ENCODE results near the gene DDX24.

The DDX24 gene, protein sequence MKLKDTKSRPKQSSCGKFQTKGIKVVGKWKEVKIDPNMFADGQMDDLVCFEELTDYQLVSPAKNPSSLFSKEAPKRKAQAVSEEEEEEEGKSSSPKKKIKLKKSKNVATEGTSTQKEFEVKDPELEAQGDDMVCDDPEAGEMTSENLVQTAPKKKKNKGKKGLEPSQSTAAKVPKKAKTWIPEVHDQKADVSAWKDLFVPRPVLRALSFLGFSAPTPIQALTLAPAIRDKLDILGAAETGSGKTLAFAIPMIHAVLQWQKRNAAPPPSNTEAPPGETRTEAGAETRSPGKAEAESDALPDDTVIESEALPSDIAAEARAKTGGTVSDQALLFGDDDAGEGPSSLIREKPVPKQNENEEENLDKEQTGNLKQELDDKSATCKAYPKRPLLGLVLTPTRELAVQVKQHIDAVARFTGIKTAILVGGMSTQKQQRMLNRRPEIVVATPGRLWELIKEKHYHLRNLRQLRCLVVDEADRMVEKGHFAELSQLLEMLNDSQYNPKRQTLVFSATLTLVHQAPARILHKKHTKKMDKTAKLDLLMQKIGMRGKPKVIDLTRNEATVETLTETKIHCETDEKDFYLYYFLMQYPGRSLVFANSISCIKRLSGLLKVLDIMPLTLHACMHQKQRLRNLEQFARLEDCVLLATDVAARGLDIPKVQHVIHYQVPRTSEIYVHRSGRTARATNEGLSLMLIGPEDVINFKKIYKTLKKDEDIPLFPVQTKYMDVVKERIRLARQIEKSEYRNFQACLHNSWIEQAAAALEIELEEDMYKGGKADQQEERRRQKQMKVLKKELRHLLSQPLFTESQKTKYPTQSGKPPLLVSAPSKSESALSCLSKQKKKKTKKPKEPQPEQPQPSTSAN

DNA sequence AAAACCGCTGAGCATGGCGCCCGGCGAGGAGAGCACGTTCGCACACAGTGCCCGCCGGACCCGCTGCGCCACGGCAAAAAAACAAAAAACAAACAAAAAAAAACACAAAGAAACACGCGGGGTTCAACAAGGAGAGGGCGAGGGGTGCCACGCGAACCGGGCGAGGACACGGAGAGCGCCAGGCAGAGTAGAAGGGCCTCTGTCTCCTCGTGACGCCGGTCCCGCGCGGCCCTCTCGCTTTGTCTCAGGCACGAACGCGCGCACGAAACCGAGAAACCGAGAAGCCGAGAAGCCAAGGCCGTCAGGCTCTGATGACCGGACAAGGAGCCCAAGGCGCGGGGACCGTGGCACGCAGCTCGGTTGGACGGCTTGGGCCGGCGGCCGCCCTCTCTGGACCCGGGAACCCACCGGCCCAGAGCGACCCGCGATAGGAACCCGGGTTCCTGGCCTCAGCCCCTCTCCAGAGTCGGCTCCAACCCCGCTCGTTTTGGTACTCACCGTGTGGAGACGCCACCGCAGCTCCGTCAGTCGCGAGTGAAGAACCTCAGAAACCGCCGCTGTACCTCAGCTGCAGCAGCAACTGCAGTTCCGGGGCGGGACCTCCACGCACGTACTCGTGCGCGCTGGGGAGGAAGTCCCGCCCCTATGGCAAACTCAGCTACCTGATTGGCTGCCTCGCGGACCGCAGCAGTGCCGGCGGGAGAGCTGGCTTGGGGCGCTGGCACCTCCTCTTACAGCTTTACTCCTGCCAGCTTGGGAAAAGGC is at the start of gene DDX24, which contains the start of gene IFI27L1:
Gene DDX24 (minus strand): TSS at position 582 of the 765 bp plus-strand sequence. CDS start 1,460 bp downstream, outside the sequence.
Gene IFI27L1 (plus strand): TSS at position 690 of the 765 bp plus-strand sequence. CDS start 15,628 bp downstream, outside the sequence.
- DNase-seq = peak; percentile 98

DNA sequence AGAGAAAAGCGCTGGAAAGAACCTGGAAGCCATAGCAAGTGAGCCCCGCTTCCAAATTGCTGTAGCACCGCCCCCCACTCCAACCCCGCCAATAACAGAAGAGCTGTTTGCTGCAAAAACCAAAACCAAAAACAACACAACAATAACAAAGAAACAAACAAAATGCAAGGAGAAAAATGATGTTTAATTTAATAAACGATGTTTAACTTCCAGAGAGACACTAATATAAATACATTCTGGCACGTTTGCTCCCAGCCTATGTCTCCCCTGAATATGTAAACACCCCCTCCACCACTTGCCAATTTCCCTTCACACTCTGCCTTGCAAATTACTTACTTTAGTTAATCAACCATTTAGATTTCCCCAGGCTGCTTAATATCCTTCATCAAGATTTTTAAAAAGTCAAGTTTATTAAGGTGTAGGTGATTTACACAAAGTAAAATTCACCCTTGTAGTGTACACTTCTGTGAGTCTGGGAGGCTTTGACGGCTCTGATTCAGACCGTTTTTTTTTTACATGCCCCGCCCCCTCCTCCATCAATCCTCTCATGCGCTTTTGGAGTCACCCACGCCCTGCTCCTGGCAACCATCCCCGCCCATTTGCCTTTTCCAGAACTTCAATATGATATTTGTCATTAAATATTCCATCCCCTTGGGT is 48.9 kb upstream of the DDX24 start:
- peak; percentile 37 for DNase-seq

DNA sequence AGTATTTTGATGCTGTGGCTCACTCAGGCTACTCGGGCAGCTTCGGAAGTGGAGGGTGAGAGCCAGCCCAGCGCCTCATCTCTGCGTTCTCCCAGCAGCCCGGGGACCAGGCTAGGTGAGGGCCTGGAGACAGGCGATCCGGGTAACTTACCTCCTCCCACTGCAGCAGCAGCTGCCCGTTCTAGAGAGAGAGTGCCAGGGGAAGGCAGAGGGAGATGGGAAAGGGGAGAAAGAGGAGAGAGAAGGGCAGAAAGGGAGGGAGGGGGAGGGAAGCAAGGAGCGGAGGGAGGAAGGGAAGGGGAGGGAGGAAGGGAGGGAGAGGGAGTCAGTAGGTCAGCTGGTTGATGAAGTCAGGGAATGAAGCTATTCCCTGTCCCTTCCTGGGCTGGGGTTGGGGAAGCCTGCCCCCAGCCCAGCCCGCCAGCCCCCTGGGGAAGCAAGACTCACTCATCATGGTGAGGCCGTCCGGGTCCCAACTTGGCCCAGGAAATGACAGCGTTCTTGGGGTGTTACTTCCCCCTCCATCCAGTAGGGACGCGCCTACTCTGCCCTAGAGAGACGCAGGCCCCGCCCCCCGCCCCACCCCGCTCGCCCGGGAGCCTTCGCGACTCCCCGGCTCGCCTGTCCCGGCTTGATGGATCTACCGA is 48.2 kb upstream of the DDX24 start, which contains the start of gene IFI27L2:
Gene IFI27L2 (minus strand): TSS at position 494 of the 647 bp plus-strand sequence. CDS start 40 bp downstream, at position 454.
- peak; percentile 59 for DNase-seq

DNA sequence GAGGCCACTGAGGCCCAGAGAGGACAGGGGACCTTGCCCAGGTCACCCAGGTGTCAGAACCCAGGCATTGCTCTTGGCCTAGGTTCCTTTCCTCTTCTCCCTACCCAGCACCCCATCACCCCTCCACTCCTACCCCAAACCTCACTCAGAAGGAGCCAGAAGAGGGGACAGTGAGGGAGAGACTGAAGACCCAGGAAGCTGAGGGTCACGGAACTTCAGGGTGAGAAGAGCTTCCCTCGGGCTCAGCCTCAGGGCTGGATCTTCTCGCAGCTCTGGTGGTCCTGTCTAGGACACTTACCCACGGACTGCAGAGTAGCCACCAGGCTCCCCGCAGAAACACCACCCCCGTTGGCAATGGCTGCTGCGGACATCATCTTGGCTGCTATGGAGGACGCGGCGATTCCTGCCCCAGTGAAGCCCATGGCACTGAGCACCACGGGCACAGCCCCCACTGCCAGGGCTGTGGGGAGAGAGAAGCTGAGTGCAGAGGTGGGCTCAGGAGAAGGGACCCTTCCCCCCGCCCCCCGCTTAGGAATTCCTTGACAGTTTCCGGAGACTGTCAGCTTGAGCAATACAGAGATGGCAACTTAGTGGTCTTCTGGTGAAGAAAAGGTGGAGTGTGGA is 47.3 kb upstream of the DDX24 start:
- no peak for DNase-seq

DNA sequence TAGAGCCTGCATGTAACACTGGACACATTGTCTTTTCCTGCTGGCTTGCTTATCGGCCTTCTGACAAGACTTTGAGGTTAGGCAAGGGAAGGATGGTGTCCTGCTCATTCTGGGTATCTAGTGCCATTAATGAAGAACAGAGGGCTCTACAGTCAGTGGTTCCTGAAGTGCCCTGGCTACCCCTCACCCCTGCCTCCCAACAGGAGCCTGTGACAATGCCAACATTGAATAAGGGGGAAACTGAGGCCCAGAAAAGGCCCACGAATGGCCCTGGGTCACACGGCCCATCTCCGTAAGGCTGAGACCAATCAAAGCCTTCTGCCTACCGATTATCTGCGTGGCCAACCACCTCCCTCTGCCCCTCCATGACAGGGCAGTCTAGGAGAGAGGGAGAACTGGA is 46.3 kb upstream of the DDX24 start:
- DNase-seq = no peak

DNA sequence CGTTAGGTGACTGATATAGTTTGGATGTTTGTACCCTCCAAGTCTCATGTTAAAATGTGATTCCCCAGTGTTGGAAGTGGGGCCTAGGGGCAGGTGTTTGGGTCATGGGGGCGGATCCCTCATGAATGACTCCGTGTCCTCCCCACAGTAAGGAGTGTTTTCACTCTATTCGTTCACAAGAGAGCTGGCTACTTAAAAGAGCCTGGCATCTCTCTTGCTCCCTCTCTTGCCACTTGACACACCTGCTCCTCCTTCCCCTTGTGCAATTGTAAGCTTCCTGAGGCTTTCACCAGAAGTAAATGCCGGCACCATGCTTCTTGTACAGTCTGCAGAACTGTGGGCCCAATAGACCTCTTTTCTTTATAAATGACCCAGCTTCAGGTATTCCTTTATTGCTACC is 45.8 kb upstream of the DDX24 start:
- DNase-seq = no peak

DNA sequence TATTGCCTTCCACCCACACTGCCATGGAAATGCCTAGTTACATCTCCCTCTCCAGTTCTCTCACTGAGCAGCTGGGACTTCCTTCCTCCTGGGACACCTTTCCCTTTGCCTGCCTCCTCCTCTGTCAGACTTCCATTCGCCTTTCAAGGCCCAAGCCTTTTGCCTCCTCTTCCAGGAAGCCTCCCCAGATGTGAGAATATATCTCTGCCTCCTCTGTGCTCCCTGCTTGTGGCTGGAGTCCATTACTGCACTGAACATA is 45.3 kb upstream of the DDX24 start:
- DNase-seq = no peak

DNA sequence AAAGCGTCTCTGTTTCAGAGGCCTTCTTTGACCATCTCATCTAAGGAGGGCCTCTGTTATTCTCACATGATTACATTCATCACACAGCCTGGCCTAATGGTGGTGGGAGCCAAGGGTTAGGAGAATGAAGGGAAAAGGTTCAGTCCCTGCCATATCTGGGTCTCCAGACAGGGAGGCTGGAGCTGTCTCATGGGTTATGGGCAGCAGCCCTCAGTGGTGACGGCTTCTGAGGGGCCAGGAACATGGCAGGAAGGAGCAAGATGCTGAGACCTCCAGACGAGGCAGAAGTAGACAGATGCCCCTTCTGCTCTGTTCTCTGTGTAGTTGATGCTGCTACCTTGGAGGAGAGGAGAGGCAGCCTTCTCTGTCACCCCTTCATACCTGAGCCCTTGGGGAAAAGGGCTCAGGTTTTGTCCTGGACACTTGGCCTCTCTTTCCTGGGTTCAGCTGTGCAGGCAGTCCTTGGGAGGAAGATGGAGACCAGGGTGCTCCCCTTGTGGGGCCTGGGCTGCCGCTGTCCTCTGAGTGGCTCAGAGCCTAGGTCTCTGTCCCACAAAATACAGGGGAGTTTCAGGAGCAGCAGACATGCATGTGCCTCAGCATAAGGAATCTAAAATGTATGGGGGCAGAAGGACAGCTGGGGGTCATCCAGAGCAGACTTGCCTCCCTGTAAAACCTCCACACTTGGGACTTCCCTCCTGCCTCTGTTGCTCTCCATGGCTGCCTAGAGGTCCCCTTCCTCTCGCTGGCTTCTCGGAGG is 44.8 kb upstream of the DDX24 start:
- no peak for DNase-seq

DNA sequence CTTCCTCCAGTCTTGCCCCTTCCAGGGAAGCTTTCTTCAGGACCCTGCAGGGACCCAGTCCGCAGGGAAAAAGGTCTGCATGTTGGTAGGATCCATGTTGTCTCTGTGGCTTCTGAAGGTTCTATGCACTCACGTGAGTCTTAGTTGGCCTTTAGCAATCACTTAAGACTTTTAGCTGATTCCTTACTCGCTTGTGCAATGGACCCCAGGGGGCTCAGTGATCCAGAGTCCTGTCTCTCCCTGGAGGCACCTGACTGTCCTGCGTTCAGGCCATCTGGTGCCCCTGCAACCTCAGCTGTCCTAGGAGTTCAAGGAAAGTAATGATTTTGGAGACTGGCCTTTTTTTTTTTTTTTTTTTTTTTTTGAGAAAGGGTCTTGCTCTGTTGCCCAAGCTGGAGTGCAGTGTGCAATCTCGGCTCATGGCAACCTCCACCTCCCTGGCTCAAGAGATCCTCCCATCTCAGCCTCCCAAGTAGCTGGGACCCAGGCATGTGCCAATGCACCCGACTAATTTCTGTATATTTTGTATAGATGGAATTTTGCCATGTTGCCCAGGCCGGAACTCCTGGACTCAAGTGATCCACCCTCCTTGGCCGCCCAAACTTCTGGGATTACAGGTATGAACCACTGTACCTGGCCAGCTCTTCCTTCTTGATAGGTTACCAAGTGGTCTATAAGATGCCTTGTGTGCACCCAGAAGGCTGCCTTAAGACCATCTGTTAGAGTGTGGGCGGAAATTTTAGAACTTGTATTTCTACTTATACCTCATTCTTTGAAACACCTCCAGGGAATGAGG is 43.8 kb upstream of the DDX24 start:
- peak; percentile 6 for DNase-seq

DNA sequence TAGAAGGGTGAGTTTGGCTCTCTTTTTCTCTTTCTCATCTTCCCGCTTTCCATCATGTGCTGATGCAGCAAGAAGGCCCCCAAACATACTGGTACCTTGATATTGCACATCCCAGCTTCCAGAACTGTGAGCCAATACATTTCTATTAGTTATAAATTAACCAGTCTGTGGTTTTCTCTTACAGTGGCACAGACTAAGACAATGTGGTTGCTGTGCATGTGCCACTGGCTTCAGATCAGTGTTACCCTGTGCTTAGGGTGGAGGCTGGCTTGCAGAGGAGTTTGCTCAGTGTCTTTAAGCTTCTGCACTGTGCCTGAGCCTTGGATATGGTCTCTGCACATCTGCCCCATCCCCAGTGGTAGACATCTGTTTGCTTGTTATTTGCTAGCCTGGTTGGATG is 42.9 kb upstream of the DDX24 start:
- DNase-seq = no peak

DNA sequence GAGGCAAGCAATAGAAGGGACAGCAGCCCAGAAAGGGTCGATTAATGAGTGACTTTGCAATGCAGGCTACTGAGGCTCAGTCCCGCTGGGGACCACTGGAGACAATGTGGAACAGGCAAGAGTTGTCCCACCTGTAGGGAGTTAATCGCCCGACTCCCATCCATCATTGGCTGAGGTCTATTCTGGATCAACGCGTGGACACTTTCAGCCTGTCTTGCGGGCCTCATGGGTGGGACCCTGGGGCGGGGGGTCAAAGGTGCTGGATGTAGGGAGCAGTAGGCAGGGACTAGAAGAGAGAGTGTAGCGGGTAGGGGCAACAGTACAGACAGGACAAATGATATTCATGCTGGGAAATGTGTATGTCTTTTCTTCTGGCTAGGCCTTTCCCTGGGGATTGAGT is 42.3 kb upstream of the DDX24 start:
- DNase-seq = peak; percentile 13

DNA sequence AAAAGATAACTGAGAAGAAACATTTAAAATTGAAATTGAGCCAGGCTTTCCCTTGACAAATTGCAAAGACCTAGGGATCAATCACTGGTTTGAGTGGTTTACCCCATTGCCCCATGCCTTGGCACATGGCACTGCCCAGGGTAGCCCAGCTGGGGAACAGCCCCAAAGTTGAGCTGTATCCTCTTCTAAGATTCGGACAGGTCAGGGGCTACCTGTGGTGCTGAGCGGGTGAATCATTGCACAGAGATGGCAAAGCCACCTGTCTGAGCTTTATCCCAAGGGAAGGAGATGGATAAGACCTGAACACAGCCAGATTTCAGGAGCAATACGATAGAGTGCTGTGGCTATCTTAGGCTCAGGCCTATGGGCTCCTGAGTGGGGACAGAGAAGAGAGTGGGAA is 41.4 kb upstream of the DDX24 start:
- no peak for DNase-seq

DNA sequence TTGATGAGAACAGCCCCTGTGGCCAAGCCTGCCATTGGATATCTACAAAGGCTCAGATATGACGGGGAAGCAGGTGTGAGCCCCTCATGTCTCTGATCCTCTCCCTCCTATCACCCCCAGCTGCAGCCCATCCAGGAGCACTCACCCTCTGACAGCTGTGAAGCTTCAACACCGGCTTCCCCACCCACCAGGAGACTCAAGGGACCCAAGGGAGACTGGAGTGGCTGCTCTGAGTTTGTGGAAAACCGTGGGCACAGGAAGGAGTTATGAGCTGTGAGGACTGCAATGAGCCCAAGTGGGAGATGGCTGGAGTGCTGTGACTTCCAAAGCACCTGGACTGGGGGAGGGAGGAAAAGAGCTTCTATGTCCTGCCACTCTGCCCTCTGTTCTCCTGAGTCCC is 40.5 kb upstream of the DDX24 start:
- DNase-seq = no peak

DNA sequence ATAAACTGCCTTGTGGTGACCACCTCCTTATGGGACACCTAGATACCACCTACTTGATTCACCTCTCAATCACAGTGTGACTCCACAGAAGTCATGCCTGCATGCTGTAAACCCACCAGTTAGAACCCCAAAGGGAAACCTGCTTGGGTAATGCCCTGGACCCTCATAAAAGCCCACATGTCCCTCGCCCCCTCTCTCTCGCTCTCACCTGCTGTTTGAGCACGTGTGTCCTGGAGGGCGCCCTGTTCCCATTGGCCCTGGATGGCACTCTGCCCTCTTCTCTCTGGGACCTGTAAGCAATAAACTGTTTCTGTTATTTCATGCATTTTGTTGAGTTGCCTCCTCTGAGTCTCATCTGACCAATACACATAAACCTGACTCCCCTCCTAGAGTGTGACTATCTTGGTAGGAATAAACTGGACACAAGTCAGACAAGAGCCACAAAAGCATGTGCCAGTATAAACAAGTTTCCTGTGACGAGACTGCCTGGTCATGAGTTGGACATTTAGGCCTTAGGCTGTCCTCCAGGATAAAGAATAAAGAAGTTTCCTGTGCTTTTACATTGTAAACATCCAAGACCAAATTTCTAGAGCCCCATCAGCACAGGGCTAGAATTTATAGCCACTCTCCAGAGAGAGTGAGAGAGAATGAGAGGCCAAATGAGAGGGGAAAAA is 39.8 kb upstream of the DDX24 start:
- no peak for DNase-seq

DNA sequence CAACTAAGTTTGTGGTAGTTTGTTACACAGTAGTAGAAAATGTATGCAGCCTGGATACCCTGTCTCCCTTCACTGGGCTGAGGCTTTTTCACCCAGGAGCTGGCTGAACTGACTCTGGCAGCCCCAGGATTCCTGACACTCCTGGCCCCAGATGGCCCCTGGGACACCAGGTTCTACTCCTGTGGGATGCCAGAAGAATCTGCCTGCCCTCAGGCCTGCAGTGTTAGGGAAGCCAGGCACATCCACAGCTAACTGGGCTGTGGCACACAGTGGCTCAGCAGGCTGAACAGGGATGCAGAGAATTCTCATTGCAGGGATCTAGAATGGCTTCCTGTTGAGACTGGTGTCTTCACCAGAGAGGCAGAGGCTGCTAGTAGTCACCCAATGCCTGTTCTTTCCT is 38.1 kb upstream of the DDX24 start:
- no peak for DNase-seq

DNA sequence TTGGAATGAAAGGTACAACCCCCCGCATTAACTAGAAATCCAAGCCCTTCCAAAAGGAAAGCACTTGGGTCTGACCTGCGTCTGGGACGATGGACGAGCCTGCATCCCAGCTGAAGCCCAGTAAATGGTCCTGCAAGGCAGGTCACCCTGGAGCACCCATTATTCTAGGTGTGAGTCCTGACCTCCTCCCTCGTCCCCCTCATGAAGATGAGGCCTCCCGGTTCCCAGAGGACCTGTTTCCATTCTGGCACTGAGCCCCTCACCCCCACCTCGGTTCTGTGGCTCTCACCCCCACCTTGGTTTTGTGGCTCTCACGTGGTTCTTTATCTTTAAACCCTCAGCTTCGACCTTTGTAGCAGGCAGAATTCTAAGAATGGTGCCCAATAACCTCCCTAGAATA is 36.9 kb upstream of the DDX24 start:
- DNase-seq = no peak

DNA sequence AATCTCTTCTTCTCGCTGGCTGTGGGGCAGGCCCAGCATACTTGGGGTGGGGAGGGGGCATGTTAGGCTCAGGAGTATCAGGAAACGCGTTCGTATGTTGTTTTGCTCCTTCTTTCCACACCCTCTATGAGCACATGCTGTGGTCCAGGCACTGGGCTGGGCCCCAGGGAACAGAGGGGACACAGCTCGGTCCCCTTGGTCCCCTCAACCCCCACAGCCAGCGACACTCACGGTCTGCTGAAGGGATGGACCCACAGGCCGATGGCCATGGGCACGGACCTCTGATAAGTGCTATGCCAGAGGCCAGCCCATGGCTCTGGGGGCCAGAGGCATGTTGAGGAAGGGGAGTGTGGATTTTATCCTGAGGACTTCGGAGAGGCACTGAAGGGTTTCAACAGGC is 35.7 kb upstream of the DDX24 start:
- DNase-seq = no peak

DNA sequence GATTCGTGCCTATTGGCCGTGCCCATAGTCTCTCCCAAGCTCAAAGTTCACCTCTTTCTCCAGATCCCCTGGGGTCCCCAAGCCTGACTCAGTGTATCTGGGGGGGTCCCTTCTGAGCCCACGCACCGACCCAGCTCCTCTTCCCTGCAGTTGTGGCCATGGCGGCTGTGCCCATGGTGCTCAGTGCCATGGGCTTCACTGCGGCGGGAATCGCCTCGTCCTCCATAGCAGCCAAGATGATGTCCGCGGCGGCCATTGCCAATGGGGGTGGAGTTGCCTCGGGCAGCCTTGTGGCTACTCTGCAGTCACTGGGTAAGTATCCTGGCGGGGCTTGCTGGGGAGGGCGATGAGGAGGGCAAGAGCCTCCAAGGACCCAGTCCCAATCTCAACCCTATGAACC is 34.6 kb upstream of the DDX24 start:
- DNase-seq = no peak

DNA sequence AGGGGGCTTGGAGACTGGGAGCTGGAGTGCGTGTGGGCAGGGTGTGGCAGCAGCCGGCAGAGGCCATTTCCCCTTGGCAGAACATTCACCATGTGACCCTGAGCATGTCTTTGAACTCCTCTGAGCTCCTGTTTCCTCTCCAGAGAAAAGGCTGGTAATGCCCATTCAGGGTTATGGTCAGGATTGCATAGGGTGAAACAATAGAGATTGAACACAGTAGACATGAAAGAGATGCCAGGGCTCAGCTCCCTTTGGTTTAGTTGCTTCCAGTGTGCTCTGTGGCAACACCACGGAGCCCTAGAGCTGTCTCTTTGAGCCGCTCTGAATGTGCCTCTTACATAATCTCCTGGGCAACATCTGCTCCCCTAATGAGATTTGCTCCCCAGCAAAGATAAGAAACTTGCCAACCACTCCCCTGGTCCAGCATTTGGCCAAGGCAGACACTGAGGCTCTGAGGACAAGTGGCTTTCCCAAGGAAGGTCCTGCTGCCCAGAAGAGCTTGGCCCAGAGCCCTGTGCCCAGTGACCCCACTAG is 34.1 kb upstream of the DDX24 start:
- no peak for DNase-seq
